A549 (cell line): ENCODE results near the gene SSNA1. TPM values are rescaled to one million over a fixed set of nuclear protein-coding genes. Genes with fewer than 3 reads are reported as not detected.
A peak's percentile ranks its signal among the peaks of the same experiment; 100 is the strongest.

ENCODE experiments used
- ATAC-seq, 2 experiments: fragments of 200-7000 bp in 1 of 2; fragments of >200 bp in 1 of 2; cut with Nextera tagmentation in 1 of 2; cut with Tn5 transposase in 1 of 2; 3 replicates each; pipeline versions ENCODE4 v1.8.0 to v1.9.1; 2018 to 2020; ENCODE audit warnings: mild to moderate bottlenecking in 1 of 2, moderate library complexity in 1 of 2
- CTCF ChIA-PET: fragments of 300-600 bp; sonication (Branson Sonifier 250); formaldehyde crosslinking; extraction: SDS; loops from one replicate; lab custom pipeline; 2021; ENCODE audit warnings: antibody characterized with exemption, inconsistent platforms; lab: Yijun Ruan, JAX
- POLR2A ChIA-PET: fragments of 350-600 bp; formaldehyde crosslinking; extraction: SDS; loops from one replicate; lab custom pipeline; 2021; ENCODE audit warnings: antibody characterized with exemption, inconsistent platforms; lab: Yijun Ruan, JAX
- DNase-seq, 2 experiments: peaks; one replicate each; pipeline versions ENCODE4 v3.0.0 to v3.0.0-alpha.2; 2011 to 2016; ENCODE audit warnings: low read depth in 1 of 2, low spot score in 1 of 2
- FAIRE-seq: peaks from 2 replicates; lab custom pipeline; 2011; peaks lifted over from hg19 to GRCh38; lab: Jason Lieb, UNC
- H3K27ac ChIP-seq, 2 experiments: fragments of >200 bp; sonication (Bioruptor Twin); formaldehyde crosslinking; 3 replicates each; pipeline ENCODE4 v1.5.1; 2016 to 2017
- H3K4me1 ChIP-seq: fragments of >200 bp; sonication (Bioruptor Twin); formaldehyde crosslinking; 3 replicates; pipeline ENCODE4 v1.6.1; 2016
- H3K4me2 ChIP-seq: fragments of >200 bp; sonication (Bioruptor Twin); formaldehyde crosslinking; 3 replicates; pipeline ENCODE4 v1.6.1; 2016
- H3K4me3 ChIP-seq: fragments of >200 bp; sonication (Bioruptor Twin); formaldehyde crosslinking; 3 replicates; pipeline ENCODE4 v1.5.1; 2016
- H3K9me3 ChIP-seq: fragments of >200 bp; sonication (Bioruptor Twin); formaldehyde crosslinking; 3 replicates; pipeline ENCODE4 v1.6.1; 2016
- CBX2 ChIP-seq: fragments of 200-600 bp; sonication (generic); IDR thresholded peaks from 2 replicates; pipeline ENCODE4 v1.6.1; 2016; ENCODE audit warnings: low read depth, mild to moderate bottlenecking, borderline replicate concordance
- CHD2 ChIP-seq: fragments of 150-350 bp; IDR thresholded peaks from 2 replicates; pipeline ENCODE4 v1.6.1; 2014; ENCODE audit warnings: low read length; ENCODE audit not compliant: partially characterized antibody
- GATA3 ChIP-seq: IDR thresholded peaks from 2 replicates; pipeline ENCODE4 v1.6.1; 2012; ENCODE audit warnings: borderline replicate concordance
- HEYL ChIP-seq: fragments of 250-450 bp; sonication (Bioruptor Pico); IDR thresholded peaks from 2 replicates; pipeline ENCODE4 v1.8.0; 2021; ENCODE audit warnings: mild to moderate bottlenecking, moderate library complexity
- HOXA7 ChIP-seq: fragments of 250-450 bp; sonication (Bioruptor Pico); IDR thresholded peaks from 2 replicates; pipeline ENCODE4 v1.5.0; 2020; ENCODE audit warnings: mild to moderate bottlenecking, moderate library complexity
- JUN ChIP-seq, 2 experiments: fragments of >200 bp; sonication (Bioruptor Twin); formaldehyde crosslinking; IDR thresholded peaks; 2 replicates in 1 of 2; 3 replicates in 1 of 2; pipeline ENCODE4 v1.6.1; 2016 to 2017
- KDM1A ChIP-seq: fragments of 200-600 bp; sonication (generic); IDR thresholded peaks from 2 replicates; pipeline ENCODE4 v1.6.1; 2016; ENCODE audit warnings: low read depth, mild to moderate bottlenecking
- NPAS2 ChIP-seq: fragments of 250-450 bp; sonication (Bioruptor Pico); IDR thresholded peaks from 2 replicates; pipeline ENCODE4 v1.8.0; 2022; ENCODE audit warnings: mild to moderate bottlenecking, moderate library complexity, borderline replicate concordance
- NR3C1 ChIP-seq: fragments of >200 bp; sonication (Bioruptor Twin); formaldehyde crosslinking; IDR thresholded peaks from 3 replicates; pipeline ENCODE4 v1.6.1; 2017
- RAD21 ChIP-seq, 2 experiments: fragments of >200 bp in 1 of 2; sonication (Bioruptor Twin) in 1 of 2; formaldehyde crosslinking in 1 of 2; IDR thresholded peaks in 1 of 2; conservative IDR thresholded peaks in 1 of 2; 2 replicates in 1 of 2; 3 replicates in 1 of 2; pipeline ENCODE4 v1.6.1; 2012 to 2018; ENCODE audit warnings: inconsistent platforms in 1 of 2
- RCOR1 ChIP-seq: fragments of 150-350 bp; IDR thresholded peaks from 2 replicates; pipeline ENCODE4 v1.6.1; 2014; ENCODE audit warnings: antibody characterized with exemption, low read length, low read depth
- ZC3H11A ChIP-seq: fragments of 450-650 bp; IDR thresholded peaks from 2 replicates; pipeline ENCODE4 v1.6.1; 2014; ENCODE audit warnings: antibody characterized with exemption, mild to moderate bottlenecking
- ZSCAN20 ChIP-seq: fragments of 250-450 bp; sonication (Bioruptor Pico); IDR thresholded peaks from 2 replicates; pipeline ENCODE4 v1.8.0; 2022; ENCODE audit warnings: mild to moderate bottlenecking, moderate library complexity
- WGBS: methylation state at CpG from one replicate; pipeline ENCODE4 v1.1.6; 2017; ENCODE audit errors: missing lambda C conversion rate; 5-methylcytosine and 5-hydroxymethylcytosine counted together
- polyA plus RNA-seq, 4 experiments: library from polyadenylated mRNA; depleted of rRNA in 3 of 4; stranded (reverse); fragments of >200 nt; fragmentation: RNase III in 1 of 4; extraction: RNeasy Plus Mini Kit Qiagen cat#74134 plus additional on column Dnase treatment in 1 of 4; gene quantifications; 2 replicates in 3 of 4; 3 replicates in 1 of 4; pipeline ENCODE4 v1.2.3, GENCODE V29; 2011 to 2017
- TF ChIP-seq, protein P1 (sequence below): fragments of 250-450 bp; sonication (Bioruptor Pico); IDR thresholded peaks from 2 replicates; pipeline ENCODE4 v1.5.0; 2021; ENCODE audit warnings: mild to moderate bottlenecking, moderate library complexity, borderline replicate concordance
- TF ChIP-seq, protein P2 (sequence below): fragments of 200-600 bp; sonication (generic); IDR thresholded peaks from 2 replicates; pipeline ENCODE4 v1.6.1; 2016; ENCODE audit warnings: antibody characterized with exemption, mild to moderate bottlenecking, moderate library complexity
- TF ChIP-seq, protein P3 (sequence below): fragments of 450-650 bp; IDR thresholded peaks from 2 replicates; pipeline ENCODE4 v1.6.1; 2014; ENCODE audit warnings: antibody characterized with exemption
- TF ChIP-seq, protein P4 (sequence below): fragments of 150-350 bp; IDR thresholded peaks from 2 replicates; pipeline ENCODE4 v1.6.1; 2014; ENCODE audit warnings: low read depth, mild to moderate bottlenecking, low read length

SSNA1 gene
- polyA plus RNA-seq, 2 of the 4 experiments (the other 2 are of a cell fraction): 54.1 to 102 TPM

DNA sequence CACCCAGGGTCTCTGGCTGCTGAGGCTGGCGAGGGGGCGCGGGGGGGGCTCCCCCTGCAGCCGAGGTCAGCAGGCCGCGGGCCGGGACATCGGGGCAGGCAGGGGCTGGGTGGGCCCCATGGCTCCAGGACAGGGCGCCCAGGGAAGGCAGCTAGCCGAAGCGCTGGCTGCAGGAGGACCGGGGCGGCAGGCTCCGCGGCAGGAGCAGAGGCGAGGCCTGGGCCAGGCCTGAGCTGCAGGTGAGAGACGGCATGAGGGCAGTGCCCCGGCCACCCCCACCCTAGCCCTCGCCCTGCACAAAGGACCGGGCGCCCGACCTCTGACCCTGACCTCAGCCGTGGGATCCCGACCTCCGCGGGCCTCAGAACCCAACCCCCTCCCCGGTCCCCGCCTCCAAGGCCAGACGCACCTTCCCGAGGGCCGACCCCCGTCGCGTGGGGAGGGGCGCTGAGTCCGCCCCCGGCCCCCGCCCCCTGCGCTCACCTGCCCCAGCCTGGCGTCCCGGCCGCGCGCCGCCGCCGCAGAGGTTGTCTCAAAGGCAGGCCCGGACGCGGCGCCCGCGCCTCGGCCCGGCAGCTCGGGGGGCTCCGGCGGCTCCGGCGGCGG is 33.1 kb downstream of the SSNA1 start:
- H3K4me1 ChIP-seq: peaks cover 64% of the 10 kb centered on the region
- FAIRE-seq (no peak), ATAC-seq (no peak), DNase-seq (no peak)
- H3K27ac ChIP-seq: peak overlapping the region; percentile 29 to 89; a peak in 4 of 6 replicates
- peak overlapping the region; percentile 28 for H3K4me3 ChIP-seq
- H3K4me2 ChIP-seq: peak overlapping the region; percentile 82
- CTCF ChIA-PET: interaction anchor here (2.2 to 10.1 kb wide), 4 partner anchors 15 to 175 kb away, joined by 5 to 113 read pairs (median 76); partner anchors contain the start of genes ANAPC2, NPDC1, SSNA1 and TUBB4B
- no peak for TF ChIP-seq RAD21 (conservative IDR thresholded peaks at IDR 0.05 in 1 of 2, IDR thresholded peaks at IDR 0.05 in 1 of 2)
- TF ChIP-seq, protein P1, sequence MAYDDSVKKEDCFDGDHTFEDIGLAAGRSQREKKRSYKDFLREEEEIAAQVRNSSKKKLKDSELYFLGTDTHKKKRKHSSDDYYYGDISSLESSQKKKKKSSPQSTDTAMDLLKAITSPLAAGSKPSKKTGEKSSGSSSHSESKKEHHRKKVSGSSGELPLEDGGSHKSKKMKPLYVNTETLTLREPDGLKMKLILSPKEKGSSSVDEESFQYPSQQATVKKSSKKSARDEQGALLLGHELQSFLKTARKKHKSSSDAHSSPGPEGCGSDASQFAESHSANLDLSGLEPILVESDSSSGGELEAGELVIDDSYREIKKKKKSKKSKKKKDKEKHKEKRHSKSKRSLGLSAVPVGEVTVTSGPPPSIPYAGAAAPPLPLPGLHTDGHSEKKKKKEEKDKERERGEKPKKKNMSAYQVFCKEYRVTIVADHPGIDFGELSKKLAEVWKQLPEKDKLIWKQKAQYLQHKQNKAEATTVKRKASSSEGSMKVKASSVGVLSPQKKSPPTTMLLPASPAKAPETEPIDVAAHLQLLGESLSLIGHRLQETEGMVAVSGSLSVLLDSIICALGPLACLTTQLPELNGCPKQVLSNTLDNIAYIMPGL: no peak
- TF ChIP-seq CHD2: no peak
- no peak for TF ChIP-seq HEYL (CRISPR knock-in tag)
- TF ChIP-seq CBX2: no peak
- no peak for TF ChIP-seq KDM1A
- TF ChIP-seq, protein P2, sequence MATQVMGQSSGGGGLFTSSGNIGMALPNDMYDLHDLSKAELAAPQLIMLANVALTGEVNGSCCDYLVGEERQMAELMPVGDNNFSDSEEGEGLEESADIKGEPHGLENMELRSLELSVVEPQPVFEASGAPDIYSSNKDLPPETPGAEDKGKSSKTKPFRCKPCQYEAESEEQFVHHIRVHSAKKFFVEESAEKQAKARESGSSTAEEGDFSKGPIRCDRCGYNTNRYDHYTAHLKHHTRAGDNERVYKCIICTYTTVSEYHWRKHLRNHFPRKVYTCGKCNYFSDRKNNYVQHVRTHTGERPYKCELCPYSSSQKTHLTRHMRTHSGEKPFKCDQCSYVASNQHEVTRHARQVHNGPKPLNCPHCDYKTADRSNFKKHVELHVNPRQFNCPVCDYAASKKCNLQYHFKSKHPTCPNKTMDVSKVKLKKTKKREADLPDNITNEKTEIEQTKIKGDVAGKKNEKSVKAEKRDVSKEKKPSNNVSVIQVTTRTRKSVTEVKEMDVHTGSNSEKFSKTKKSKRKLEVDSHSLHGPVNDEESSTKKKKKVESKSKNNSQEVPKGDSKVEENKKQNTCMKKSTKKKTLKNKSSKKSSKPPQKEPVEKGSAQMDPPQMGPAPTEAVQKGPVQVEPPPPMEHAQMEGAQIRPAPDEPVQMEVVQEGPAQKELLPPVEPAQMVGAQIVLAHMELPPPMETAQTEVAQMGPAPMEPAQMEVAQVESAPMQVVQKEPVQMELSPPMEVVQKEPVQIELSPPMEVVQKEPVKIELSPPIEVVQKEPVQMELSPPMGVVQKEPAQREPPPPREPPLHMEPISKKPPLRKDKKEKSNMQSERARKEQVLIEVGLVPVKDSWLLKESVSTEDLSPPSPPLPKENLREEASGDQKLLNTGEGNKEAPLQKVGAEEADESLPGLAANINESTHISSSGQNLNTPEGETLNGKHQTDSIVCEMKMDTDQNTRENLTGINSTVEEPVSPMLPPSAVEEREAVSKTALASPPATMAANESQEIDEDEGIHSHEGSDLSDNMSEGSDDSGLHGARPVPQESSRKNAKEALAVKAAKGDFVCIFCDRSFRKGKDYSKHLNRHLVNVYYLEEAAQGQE: no peak
- TF ChIP-seq GATA3: no peak
- TF ChIP-seq, protein P3, sequence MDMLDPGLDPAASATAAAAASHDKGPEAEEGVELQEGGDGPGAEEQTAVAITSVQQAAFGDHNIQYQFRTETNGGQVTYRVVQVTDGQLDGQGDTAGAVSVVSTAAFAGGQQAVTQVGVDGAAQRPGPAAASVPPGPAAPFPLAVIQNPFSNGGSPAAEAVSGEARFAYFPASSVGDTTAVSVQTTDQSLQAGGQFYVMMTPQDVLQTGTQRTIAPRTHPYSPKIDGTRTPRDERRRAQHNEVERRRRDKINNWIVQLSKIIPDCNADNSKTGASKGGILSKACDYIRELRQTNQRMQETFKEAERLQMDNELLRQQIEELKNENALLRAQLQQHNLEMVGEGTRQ: no peak
- no peak for TF ChIP-seq RCOR1
- no peak for TF ChIP-seq NPAS2 (CRISPR knock-in tag)
- no peak for TF ChIP-seq ZC3H11A
- TF ChIP-seq HOXA7 (CRISPR knock-in tag): no peak
- TF ChIP-seq, protein P4, sequence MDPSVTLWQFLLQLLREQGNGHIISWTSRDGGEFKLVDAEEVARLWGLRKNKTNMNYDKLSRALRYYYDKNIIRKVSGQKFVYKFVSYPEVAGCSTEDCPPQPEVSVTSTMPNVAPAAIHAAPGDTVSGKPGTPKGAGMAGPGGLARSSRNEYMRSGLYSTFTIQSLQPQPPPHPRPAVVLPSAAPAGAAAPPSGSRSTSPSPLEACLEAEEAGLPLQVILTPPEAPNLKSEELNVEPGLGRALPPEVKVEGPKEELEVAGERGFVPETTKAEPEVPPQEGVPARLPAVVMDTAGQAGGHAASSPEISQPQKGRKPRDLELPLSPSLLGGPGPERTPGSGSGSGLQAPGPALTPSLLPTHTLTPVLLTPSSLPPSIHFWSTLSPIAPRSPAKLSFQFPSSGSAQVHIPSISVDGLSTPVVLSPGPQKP: no peak
- no peak for TF ChIP-seq ZSCAN20
- no peak for TF ChIP-seq JUN (IDR thresholded peaks at IDR 0.05)
- TF ChIP-seq NR3C1: no peak
- 61% methylated on average over 17 of the region's 61 CpGs for WGBS
- POLR2A ChIA-PET: interaction anchor here (1.4 kb wide), 1 partner anchor 19 kb away, joined by 4 read pairs; no protein-coding TSS in a partner anchor
- H3K9me3 ChIP-seq: no peaks in the 10 kb centered on the region
